Measurements from ENCODE around the gene MATCAP1.

DNA sequence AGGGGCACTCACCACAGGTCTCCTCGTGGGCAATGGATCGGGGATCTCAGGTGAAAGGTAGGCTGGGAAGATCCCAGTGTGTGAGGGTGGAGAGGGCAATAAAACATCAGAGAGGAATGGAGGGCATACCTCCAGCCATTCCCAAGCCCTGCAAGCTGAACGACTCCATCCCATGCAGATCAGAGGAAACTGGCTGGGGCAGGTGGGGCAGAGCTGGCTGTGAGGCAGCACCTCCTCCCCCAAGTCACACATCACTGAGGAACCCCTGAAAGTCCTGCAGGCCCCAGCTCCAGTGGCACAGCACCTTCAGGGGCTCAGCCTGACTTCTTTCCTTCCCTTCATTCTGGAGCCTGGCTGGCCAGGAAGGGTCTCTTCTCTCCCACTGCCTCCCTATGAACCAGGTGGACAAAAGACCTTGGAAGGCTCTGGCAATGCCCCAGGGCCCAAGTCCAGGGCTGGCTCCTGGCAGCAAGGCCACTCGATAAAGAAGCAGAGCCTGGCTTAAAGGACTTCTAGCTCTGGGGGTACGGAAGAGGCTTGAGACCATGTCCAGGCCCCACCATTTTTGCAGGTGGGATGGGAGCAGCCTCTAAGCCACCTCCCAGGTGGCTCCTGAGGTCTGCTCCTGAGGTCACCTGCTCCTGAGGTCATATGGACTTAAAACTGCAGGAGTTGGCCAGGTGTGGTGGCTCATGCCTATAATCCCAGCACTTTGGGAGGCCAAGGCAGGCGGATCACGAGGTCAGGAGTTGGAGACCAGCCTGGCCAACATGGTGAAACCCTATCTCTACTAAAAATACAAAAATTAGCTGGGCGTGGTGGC lies 29.6 kb upstream of the MATCAP1 start:
- TF ChIP-seq, protein P1, sequence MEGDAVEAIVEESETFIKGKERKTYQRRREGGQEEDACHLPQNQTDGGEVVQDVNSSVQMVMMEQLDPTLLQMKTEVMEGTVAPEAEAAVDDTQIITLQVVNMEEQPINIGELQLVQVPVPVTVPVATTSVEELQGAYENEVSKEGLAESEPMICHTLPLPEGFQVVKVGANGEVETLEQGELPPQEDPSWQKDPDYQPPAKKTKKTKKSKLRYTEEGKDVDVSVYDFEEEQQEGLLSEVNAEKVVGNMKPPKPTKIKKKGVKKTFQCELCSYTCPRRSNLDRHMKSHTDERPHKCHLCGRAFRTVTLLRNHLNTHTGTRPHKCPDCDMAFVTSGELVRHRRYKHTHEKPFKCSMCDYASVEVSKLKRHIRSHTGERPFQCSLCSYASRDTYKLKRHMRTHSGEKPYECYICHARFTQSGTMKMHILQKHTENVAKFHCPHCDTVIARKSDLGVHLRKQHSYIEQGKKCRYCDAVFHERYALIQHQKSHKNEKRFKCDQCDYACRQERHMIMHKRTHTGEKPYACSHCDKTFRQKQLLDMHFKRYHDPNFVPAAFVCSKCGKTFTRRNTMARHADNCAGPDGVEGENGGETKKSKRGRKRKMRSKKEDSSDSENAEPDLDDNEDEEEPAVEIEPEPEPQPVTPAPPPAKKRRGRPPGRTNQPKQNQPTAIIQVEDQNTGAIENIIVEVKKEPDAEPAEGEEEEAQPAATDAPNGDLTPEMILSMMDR (IDR thresholded peaks at IDR 0.05; ENCODE audit: low read length) = no peak
- TF ChIP-seq EZH2 (optimal IDR thresholded peaks at IDR 0.05; ENCODE audit: low read depth, low read length) (no peak), EZH2phosphoT487 (IDR thresholded peaks at IDR 0.05; ENCODE audit: low read length) (no peak)

All from MM.1S (cell line).